HL-60 (cell line): Measurements from ENCODE around the gene ZBP1.

ENCODE experiments used
- CTCF ChIP-seq: IDR thresholded peaks from one replicate; pipeline ENCODE4 v1.5.1; 2011; ENCODE audit warnings: low read length, control low read depth, inconsistent platforms; ENCODE audit not compliant: insufficient read depth
- POLR2AphosphoS5 ChIP-seq: IDR thresholded peaks from 2 replicates; pipeline ENCODE4 v1.6.1; 2012; ENCODE audit warnings: low read depth

GRCh38 chr20:57601737-57602136, 18.5 kb downstream of the ZBP1 start:
- no peak for TF ChIP-seq CTCF
- no peak for TF ChIP-seq POLR2AphosphoS5
